PFSK-1 (cell line): ENCODE results near the gene MRPL14.

Source experiments
- POLR2AphosphoS5 ChIP-seq: IDR thresholded peaks from 2 replicates; pipeline ENCODE4 v1.6.1; 2012; ENCODE audit warnings: low read depth, mild to moderate bottlenecking, control low read depth, low read length, moderate library complexity
- TAF1 ChIP-seq: IDR thresholded peaks from 2 replicates; pipeline ENCODE4 v1.6.1; 2012; ENCODE audit warnings: low read length, control low read depth, borderline replicate concordance; ENCODE audit not compliant: insufficient read depth

GRCh38 chr6:44131892-44132291 lies 4.6 kb upstream of the MRPL14 start:
- TF ChIP-seq POLR2AphosphoS5 (no peak), TAF1 (no peak)
